HG03457 (cell line): ENCODE results near the gene MUC3A.
"Not testable (repeated sequence)": the region's sequence is repeated elsewhere in the genome, so short reads cannot be mapped to it uniquely, and the experiment has no call there.

Experiments used
- ATAC-seq: cut with Tn5 transposase; IDR thresholded peaks from one replicate; pipeline ENCODE4 v1.9.1; 2021; ENCODE audit warnings: moderate number of reproducible peaks; ENCODE audit not compliant: unreplicated experiment

The MUC3A gene, protein sequence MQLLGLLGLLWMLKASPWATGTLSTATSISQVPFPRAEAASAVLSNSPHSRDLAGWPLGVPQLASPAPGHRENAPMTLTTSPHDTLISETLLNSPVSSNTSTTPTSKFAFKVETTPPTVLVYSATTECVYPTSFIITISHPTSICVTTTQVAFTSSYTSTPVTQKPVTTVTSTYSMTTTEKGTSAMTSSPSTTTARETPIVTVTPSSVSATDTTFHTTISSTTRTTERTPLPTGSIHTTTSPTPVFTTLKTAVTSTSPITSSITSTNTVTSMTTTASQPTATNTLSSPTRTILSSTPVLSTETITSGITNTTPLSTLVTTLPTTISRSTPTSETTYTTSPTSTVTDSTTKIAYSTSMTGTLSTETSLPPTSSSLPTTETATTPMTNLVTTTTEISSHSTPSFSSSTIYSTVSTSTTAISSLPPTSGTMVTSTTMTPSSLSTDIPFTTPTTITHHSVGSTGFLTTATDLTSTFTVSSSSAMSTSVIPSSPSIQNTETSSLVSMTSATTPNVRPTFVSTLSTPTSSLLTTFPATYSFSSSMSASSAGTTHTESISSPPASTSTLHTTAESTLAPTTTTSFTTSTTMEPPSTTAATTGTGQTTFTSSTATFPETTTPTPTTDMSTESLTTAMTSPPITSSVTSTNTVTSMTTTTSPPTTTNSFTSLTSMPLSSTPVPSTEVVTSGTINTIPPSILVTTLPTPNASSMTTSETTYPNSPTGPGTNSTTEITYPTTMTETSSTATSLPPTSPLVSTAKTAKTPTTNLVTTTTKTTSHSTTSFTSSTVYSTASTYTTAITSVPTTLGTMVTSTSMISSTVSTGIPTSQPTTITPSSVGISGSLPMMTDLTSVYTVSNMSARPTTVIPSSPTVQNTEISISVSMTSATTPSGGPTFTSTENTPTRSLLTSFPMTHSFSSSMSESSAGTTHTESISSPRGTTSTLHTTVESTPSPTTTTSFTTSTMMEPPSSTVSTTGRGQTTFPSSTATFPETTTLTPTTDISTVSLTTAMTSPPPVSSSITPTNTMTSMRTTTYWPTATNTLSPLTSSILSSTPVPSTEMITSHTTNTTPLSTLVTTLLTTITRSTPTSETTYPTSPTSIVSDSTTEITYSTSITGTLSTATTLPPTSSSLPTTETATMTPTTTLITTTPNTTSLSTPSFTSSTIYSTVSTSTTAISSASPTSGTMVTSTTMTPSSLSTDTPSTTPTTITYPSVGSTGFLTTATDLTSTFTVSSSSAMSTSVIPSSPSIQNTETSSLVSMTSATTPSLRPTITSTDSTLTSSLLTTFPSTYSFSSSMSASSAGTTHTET (N-terminal part only)

DNA sequence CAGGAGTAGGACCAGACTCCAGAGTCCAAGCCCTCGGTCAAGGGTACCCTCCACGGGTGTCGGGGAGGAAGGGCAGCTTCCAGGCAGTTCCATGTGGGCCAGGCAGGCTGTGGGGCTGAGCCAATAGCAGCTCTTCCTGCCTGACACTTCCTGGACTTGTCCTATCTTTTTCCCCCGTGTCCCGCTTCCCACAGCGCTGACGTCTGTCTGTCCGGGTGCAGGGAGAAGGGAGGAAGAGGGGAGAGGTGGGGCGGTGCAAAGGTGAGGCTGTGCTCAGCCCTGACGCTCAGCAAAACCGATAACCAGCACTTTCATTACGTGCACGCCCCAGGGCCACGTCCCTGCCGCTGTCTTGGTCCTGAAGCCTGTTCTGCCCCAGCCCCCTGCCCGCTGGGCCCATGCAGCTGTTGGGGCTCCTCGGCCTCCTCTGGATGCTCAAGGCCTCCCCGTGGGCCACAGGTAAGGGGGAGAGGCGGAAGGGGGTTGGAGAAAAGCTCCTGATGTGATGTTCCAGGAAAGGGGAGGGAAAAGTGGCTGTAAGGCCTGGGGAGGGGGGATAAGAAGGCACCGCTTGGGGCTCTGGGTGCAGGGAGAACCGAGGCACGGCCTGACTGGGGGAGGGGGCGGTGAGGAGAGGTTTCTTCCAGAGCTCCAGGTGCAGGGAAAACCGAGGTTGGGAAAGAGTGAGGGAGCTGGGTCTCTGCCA is at the start of gene MUC3A:
Gene MUC3A (plus strand): TSS at position 308 of the 706 bp plus-strand sequence. CDS start 91 bp downstream, at position 399.
- no peak for ATAC-seq

DNA sequence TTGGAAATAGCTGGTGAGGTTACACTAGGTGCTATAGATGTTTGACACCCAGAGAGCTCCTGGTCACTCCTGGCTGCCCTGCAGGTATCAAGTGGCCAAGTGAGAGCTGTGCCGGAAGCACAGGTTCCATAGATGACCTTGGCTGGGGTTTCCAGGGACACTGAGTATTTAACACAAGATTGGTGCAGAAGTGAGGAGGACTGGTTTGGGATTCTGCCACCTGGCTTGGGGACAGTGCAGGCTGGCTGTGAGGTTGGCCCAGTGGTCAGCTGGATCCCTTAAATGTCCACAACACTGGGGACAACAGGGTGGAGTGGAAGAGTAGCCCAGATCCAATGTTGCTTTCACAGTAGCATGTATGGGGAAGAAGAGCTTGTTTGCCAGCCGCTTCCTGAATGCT is 48.4 kb upstream of the MUC3A start:
- ATAC-seq = no peak

DNA sequence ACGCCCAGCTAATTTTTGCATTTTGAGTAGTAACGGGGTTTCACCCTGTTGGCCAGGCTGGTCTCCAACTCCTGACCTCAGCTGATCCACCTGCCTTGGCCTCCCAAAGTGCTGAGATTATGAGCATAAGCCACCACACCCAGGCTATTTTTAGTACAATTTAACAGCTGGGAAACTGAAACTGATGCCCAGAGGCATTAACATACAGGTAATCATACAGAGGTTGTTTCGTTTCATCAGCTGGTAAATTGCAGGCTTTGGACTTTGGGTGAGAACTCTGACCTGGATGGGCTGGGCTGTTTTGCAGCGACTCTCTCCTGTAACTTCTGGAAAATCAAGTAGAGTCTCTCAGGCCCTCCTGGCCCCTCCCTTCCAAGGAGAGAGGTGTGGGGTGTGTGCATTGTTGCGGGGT is 47.4 kb upstream of the MUC3A start:
- ATAC-seq = no peak

DNA sequence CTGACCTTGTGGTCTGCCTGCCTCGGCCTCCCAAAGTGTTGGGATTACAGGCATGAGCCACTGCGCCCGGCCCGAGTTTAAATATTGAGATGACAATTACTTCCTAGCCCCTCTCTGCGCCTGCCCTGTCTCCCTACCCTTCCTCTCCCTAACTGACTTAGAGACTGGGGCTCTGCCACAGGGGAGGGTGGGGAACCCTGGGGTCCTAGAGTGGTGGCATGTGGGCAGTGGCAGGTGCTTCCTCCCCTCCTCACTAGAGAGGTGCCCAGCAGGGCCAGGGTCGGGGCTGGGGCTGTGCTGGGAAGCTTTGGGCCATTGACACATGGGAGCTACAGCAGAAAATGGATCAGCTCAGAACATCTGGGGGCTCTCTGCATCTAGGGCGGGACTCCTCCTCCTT is 46.7 kb upstream of the MUC3A start:
- ATAC-seq = no peak

DNA sequence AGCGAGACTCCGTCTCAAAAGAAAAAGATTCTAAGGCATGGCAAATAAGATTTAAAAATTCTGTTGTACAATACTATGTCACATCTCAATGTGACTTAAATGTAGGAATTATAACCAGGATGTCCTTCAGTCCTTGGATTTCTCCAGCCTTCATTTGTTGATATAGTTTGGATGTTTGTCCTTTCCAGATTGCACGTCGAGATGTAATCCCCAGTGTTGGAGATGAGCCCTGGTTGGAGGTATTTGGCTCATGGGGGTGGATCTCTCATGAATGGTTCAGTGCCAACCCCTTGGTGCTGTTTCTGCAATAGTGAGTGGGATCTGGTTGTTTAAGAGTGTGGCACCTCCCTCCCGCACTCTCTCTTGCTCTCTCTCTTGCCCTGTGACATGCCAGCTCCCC is 40.8 kb upstream of the MUC3A start:
- ATAC-seq = no peak

DNA sequence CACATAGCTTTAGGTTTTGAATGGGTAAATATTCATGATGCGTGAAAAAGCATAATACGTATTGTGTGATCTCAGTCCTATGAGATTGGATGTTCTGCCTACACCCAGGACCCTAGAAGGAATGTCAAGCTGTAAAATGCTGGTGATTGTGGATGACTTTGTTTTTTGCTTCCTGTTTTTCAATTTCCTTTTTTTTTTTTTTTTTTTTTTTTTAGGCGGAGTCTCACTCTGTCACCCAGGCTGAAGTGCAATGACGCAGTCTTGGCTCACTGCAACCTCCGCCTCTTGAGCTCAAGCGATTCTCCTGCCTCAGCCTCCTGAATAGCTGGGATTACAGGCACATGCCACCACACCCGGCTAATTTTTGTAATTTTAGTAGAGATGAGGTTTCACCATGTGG is 38.9 kb upstream of the MUC3A start:
- not testable (repeated sequence) for ATAC-seq

DNA sequence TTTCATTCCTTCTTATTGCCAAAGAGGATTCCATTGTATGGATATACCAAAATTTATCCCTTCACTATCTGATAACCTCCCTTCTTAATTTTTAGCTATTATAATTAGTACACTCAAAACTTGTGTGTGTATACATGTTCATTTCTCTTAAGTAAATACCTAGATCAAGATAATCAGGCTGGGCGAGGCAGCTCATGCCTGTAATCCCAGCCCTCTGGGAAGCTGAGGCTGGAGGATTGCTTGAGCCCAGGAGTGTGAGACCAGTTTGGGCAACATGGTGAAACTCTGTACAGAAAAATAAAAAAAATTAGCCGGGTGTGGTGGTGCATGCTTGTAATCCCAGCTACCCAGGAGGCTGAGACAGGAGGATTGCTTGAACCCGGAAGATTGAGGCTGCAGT is 37.9 kb upstream of the MUC3A start:
- ATAC-seq = no peak

DNA sequence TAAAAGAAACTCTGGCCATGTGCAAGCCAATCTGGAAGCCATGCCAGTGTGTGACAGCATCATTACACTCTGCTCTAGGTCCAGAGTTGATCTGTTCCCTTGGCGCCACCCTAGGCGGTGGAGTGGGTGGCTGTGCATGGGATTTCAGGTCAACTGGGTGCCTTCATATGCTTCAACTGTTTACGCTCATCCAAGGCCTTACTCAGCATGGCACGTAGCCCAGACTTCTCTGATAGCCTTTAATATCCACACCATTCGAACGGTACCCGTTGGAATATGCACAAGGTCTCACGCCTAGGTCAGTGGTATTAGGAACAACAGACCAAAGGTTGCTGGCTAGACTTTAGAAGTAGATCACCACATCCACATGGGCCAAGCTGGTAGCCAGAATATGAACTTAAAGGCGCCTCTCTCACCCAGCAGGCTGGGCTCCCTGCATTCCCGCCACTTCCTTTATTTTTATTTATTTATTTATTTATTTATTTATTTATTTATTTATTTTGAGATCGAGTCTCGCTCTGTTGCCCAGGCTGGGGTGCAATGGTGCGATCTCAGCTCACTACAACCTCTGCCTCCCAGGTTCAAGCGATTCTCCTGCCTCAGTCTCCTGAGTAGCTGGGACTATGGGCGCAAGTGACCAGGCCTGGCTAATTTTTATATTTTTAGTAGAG is 35.0 kb upstream of the MUC3A start:
- ATAC-seq = no peak

DNA sequence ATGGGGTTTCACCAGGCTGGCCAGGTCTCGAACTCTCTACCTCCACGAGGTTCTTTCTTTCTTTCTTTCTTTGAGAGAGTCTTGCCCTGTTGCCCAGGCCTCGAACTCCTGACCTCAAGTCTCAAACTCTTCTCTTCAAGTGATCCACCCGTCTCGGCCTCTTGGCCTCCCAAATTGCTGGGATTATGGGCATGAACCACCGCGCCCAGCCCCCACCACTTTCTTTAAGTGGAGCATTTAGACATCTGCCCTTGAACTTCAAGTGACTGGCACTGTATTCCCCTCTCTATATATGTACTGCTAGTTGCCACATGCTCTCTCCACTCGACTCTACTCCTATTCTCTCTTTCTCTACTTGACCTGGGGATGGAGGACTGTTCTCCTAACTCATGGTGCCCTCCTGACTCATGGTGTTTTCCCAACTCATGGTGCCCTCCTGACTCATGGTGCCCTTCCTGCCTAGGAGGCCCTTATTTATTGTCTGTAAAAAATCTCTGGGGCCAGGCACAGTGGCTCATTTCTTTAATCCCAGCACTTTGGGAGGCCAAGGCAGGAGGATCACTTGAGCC is 34.4 kb upstream of the MUC3A start:
- no peak for ATAC-seq

DNA sequence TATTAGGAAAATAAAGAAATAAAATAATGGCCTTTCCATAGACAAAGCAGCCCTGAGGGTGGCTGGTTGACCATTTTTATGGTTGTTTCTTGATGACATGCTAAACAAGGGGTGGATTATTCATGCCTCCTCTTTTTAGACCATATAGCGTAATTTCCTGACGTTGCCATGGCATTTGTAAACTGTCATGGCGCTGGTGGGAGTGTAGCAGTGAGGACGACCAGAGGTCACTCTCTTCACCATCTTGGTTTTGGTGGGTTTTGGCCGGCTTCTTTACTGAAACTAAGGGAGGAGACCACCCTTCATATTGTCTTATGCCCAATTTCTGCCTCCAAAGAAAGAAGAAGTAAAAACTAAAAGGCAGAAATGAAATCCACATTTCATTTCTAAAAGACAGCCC is 30.0 kb upstream of the MUC3A start:
- not testable (repeated sequence) for ATAC-seq

DNA sequence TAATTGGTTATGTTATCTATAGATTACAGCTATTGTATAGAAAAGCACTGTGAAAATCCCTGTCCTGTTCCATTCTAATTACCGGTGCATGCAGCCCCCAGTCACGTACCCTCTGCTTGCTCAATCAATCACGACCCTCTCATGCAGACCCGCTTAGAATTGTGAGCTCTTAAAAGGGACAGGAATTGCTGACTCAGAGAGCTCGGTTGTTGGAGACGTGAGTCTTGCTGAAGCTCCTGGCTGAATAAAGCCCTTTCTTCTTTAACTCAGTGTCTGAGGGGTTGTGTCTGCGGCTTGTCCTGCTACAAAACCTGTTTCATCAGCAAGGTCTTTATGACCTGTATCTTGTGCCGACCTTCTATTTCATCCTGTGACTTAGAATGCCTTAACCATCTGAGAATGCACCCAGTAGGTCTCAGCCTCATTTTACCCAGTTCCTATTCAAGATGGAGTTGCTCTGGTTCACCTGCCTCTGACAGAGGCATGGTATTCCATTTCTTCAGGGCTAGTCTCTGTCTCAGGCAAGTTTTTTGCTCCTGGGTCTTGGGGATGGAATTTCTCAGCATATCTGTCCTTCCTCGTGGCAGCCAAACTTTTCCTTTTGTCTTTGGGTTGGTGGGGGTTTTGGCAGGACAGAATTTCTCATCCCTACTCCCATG is 29.4 kb upstream of the MUC3A start:
- ATAC-seq = not testable (repeated sequence)

DNA sequence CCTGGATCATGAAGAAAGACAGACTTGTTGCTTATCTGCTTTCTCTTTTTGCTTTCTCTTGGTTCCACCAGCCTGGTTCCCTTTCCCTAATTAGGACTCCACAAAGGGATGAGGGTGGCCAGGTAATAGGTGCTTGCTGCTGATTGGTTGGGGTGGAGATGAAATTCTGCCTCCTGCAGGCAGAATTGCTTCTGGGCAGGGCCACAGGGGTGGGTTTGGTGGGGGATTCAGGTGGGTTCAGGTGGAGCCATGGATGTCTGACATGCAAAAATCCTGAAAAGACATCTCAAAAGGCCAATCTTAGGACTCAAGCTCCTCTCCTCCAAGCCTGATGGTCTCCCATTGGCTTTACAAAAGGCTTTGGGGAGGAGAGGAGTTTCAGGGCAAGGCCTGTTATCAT is 28.3 kb upstream of the MUC3A start:
- ATAC-seq = no peak

DNA sequence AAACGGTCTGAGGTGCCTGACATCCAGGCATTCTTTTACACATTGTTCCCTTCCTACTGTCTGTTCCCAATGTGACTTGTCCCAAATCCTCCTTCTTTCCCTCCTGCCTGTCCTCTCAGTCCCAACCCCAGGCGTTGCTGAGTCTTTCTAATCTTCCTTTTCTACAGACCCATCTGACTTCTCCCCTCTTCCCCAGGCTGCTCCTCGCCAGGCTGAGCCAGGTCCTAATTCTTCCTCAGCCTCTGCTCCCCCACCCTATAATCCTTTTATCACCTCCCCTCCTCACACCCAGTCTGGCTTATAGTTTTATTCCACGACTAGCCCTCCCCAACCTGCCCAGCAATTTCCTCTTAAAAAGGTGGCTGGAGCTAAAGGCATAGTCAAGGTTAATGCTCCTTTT is 25.7 kb upstream of the MUC3A start:
- not testable (repeated sequence) for ATAC-seq

DNA sequence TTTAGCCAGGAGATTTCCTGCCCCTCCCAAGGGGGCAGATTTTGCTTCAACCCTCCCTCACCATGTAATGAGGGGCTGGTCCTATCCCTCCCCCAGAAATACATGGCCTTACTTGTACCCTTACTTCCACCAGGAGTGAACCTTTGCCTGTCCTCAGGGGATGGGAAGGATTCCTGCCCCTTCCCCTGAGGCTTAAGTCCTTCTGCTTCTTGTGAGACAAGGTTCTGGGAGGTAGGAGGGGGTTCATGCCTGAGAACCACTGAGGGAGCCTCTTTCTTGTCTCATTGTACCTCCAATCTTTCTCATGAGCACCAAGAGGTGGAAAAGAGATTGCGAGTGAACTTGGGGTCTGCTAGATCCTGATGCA is 19.5 kb upstream of the MUC3A start:
- ATAC-seq = no peak

DNA sequence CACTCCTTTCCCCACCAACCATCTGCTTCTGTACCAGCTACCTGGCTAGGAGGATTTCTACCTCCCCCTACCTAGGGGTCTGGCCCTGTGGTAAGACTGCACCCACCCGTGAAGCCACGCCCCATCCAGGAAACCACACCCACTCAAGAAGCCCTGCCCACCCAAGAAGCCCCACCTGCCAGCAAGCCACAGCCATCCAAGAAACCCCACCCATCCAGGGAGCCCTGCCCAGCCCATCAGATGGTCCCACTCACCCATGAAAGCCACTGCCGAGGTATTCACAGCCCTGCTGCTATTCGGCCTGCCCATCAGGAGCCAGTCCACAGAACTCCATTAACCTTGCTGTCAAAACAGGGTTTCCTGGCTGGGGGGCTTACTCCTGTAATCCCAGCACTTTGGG is 15.6 kb upstream of the MUC3A start:
- no peak for ATAC-seq

DNA sequence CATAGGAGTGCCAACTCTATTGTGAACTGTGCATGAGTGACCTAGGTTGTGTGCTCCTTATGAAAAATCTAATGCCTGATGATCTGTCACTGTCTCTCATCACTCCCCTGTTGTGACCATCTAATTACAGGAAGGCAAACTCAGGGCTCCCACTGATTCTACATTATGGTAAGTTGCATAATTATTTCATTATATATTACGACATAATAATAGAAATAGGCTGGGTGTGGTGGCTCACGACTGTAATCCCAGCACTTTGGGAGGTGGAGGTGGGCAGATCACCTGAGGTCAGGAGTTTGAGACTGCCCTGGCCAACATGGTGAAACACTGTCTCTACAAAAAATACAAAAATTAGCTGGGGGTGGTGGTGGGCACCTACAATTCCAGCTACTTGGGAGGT is 14.0 kb upstream of the MUC3A start:
- ATAC-seq = not testable (repeated sequence)

DNA sequence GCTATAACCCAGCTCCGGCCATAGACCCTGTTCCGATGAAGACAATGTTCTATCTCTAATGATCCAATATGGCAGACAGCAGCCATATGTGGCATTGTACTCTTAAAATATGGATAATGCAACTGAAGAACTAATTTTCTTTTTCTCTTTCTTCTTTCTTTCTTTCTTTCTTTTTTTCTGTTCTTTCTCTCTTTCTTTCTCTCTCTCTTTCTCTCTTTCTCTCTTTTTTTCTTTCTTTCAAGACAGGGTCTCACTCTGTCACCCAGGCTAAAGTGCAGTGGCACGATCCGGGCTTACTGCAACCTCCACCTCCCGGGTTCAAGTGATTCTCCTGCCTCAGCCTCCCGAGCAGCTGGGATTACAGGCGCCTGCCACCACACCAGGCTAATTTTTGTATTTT is 13.2 kb upstream of the MUC3A start:
- not testable (repeated sequence) for ATAC-seq

DNA sequence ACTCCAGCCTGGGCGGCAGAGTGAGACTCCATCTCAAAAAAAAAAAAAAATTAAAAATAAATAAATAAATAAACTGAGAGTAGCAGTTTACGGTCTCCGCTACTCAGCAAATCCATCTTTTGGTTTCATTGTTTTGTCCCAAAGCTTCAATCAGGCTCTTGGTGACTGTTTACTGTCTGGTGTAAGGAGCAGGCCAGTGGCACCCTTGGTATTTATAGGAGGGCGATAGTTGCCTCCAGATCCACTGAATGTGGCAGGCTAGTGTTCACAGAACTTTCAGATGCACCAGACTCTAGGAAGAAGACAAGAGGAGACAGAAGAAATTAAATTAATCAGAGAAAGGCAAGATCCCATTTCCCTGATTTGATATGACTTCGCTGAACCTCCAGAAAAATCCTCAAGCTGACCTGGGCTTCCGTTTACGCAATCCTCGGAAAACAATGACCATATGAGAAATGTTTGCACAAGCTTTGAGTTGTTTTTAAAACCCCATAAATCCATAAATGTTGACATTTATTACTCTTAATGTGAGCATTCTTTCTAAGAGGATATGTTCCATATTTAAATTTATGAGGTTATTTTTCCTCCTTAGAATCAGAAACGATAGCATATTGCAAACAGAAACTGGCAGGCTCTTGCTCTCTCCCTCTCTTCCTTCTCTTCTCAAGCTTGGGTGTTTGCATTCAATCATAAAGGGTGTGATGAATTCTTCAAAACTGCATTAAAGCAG is 7.1 kb upstream of the MUC3A start:
- no peak for ATAC-seq

DNA sequence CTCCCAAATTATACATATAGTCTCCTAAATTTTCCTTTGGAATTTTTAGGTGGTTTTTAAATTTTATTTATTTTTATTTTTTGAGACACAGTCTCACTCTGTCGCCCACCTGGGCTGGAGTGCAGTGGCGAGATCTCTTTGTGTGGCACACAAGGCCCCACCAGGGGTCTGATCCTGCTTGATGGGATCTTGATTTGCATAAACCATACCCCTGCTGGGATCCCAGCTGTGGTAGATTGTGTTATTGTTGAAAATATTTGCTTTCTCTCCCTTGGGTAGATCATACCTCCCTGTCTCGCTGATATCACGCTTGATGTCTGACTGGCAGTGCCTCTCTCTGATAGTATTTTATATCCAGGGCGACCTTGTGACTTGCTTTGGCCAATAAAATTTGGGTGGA is 5.6 kb upstream of the MUC3A start:
- ATAC-seq = no peak
